HCT116 (cell line): ENCODE data around the gene PURA. TPM values are rescaled to one million over a fixed set of nuclear protein-coding genes. Genes with fewer than 3 reads are reported as not detected.

Experiments used
- ATAC-seq: fragments of 200-7000 bp; cut with Tn5 transposase; 2 replicates; pipeline ENCODE4 v1.9.1; 2020; ENCODE audit warnings: mild to moderate bottlenecking, moderate library complexity
- BruUV-seq: library from RNA; stranded (reverse); fragments of 400-500 nt; replicated peaks from 2 replicates; lab custom pipeline; 2021; lab: Mats Ljungman, UMichigan
- CTCF ChIA-PET: fragments of 300-600 bp; sonication (Branson Sonifier 250); formaldehyde crosslinking; loops from one replicate; lab custom pipeline; 2021; ENCODE audit warnings: antibody characterized with exemption; lab: Charles Lee
- POLR2A ChIA-PET: fragments of 300-600, 350-600 bp; sonication (Branson Sonifier 250); formaldehyde crosslinking; loops from one replicate; lab custom pipeline; 2021; ENCODE audit warnings: antibody characterized with exemption; lab: Charles Lee
- RAD21 ChIA-PET, 2 experiments: fragments of 300-600 bp; sonication (Branson Sonifier 250); formaldehyde crosslinking; loops; one replicate each; lab custom pipeline; 2023; ENCODE audit warnings: low total read pairs in 2 of 2; ENCODE audit not compliant: uncharacterized antibody in 2 of 2, unreplicated experiment in 2 of 2, low non-redundant PET in 1 of 2; lab: Charles Lee
- DNase-seq: peaks from one replicate; pipeline ENCODE4 v3.0.0-alpha.2; 2010; ENCODE audit warnings: low read depth, low spot score
- H2AFZ ChIP-seq: fragments of 200-600 bp; shearing (Covaris generic), sonication (generic); 2 replicates; pipeline ENCODE4 v1.6.1; 2017; ENCODE audit warnings: low read depth, mixed run types, mixed read lengths, antibody characterized with exemption, low read length; ENCODE audit not compliant: poor library complexity, severe bottlenecking
- H3K27ac ChIP-seq: 2 replicates; pipeline ENCODE4 v1.5.1; 2012; ENCODE audit warnings: low read depth, low read length
- H3K27me3 ChIP-seq: fragments of 200-600 bp; sonication (generic); 2 replicates; pipeline ENCODE4 v1.6.1; 2016; ENCODE audit warnings: mixed run types, low read length, mixed read lengths; ENCODE audit not compliant: insufficient read depth
- H3K36me3 ChIP-seq, 2 experiments: fragments of 200-500 bp in 1 of 2; fragments of 200-600 bp in 1 of 2; sonication (Bioruptor generic) in 1 of 2; sonication (generic) in 1 of 2; 2 replicates each; pipeline versions ENCODE4 v1.5.1 to v1.6.1; 2014 to 2016; ENCODE audit warnings: low read length in 2 of 2, inconsistent platforms in 1 of 2, mixed read lengths in 1 of 2, mixed run types in 1 of 2; ENCODE audit not compliant: insufficient read depth in 2 of 2, control insufficient read depth in 1 of 2
- H3K4me1 ChIP-seq, 2 experiments: fragments of 200-600 bp in 1 of 2; sonication (generic) in 1 of 2; 2 replicates each; pipeline versions ENCODE4 v1.5.1 to v1.6.1; 2012 to 2017; ENCODE audit warnings: low read length in 2 of 2, inconsistent platforms in 1 of 2, mild to moderate bottlenecking in 1 of 2, mixed read lengths in 1 of 2, mixed run types in 1 of 2, moderate library complexity in 1 of 2; ENCODE audit not compliant: insufficient read depth in 2 of 2, control insufficient read depth in 1 of 2
- H3K4me2 ChIP-seq: fragments of 200-600 bp; sonication (generic); 2 replicates; pipeline ENCODE4 v1.6.1; 2017; ENCODE audit warnings: mixed run types, low read length, mixed read lengths
- H3K4me3 ChIP-seq, 2 experiments: fragments of 200-600 bp in 1 of 2; sonication (generic) in 1 of 2; replicated peaks in 1 of 2; 2 replicates each; pipeline ENCODE4 v1.5.1; 2011 to 2016; ENCODE audit warnings: low read length in 2 of 2, control low read depth in 1 of 2, low read depth in 1 of 2, mild to moderate bottlenecking in 1 of 2, mixed read lengths in 1 of 2, mixed run types in 1 of 2
- H3K79me2 ChIP-seq: fragments of 200-600 bp; sonication (generic); 2 replicates; pipeline ENCODE4 v1.6.1; 2017; ENCODE audit warnings: mild to moderate bottlenecking, mixed run types, low read length, moderate library complexity, mixed read lengths; ENCODE audit not compliant: insufficient read depth
- H3K9ac ChIP-seq: fragments of 200-600 bp; sonication (generic); 2 replicates; pipeline ENCODE4 v1.6.1; 2016; ENCODE audit warnings: low read length, mixed read lengths
- H3K9me2 ChIP-seq: fragments of 200-600 bp; sonication (generic), shearing (Covaris generic); 2 replicates; pipeline ENCODE4 v1.6.1; 2017; ENCODE audit warnings: mixed run types, mild to moderate bottlenecking, moderate library complexity; ENCODE audit not compliant: insufficient read depth
- H3K9me3 ChIP-seq, 2 experiments: fragments of 200-500 bp in 1 of 2; fragments of 200-600 bp in 1 of 2; sonication (Bioruptor generic) in 1 of 2; sonication (generic) in 1 of 2; 2 replicates each; pipeline ENCODE4 v1.6.1; 2014 to 2017; ENCODE audit warnings: low read length in 2 of 2, mixed read lengths in 2 of 2, inconsistent platforms in 1 of 2, low read depth in 1 of 2, mild to moderate bottlenecking in 1 of 2, mixed run types in 1 of 2, moderate library complexity in 1 of 2; ENCODE audit not compliant: control insufficient read depth in 1 of 2, insufficient read depth in 1 of 2
- H4K20me1 ChIP-seq: fragments of 200-600 bp; sonication (generic), shearing (Covaris generic); 2 replicates; pipeline ENCODE4 v1.6.1; 2017; ENCODE audit warnings: mixed run types, mild to moderate bottlenecking, moderate library complexity; ENCODE audit not compliant: insufficient read depth
- CEBPB ChIP-seq: IDR thresholded peaks from 2 replicates; pipeline ENCODE4 v1.6.1; 2012; ENCODE audit warnings: low read depth
- EGR1 ChIP-seq: IDR thresholded peaks from 2 replicates; pipeline ENCODE4 v1.6.1; 2012; ENCODE audit warnings: low read depth
- FOSL1 ChIP-seq: IDR thresholded peaks from 2 replicates; pipeline ENCODE4 v1.6.1; 2012; ENCODE audit warnings: low read depth
- JUND ChIP-seq: IDR thresholded peaks from 2 replicates; pipeline ENCODE4 v1.6.1; 2012
- MAX ChIP-seq: IDR thresholded peaks from 2 replicates; pipeline ENCODE4 v1.6.1; 2012
- POLR2AphosphoS5 ChIP-seq: IDR thresholded peaks from 2 replicates; pipeline ENCODE4 v1.6.1; 2011; ENCODE audit warnings: mild to moderate bottlenecking, low read depth, low read length, moderate library complexity
- SP1 ChIP-seq: IDR thresholded peaks from 2 replicates; pipeline ENCODE4 v1.6.1; 2012; ENCODE audit warnings: low read depth
- SRF ChIP-seq: IDR thresholded peaks from 2 replicates; pipeline ENCODE4 v1.6.1; 2012; ENCODE audit warnings: low read depth
- intact Hi-C: fragments of 100-400 bp; cut with micrococcal nuclease; formaldehyde crosslinking; loops from 2 replicates; pipeline ENCODE4 v1.10.0; 2022
- total RNA-seq: library from RNA; stranded (reverse); gene quantifications from one replicate; pipeline ENCODE4 v1.2.1, GENCODE V29; 2021; ENCODE audit not compliant: unreplicated experiment
- TF ChIP-seq, protein P1 (sequence below): IDR thresholded peaks from 2 replicates; pipeline ENCODE4 v1.6.1; 2011; ENCODE audit warnings: mild to moderate bottlenecking, low read length, moderate library complexity; ENCODE audit not compliant: insufficient replicate concordance; ENCODE audit errors: extremely low read depth
- TF ChIP-seq, protein P2 (sequence below): IDR thresholded peaks from 2 replicates; pipeline ENCODE4 v1.6.1; 2012

The PURA gene
- total RNA-seq, 1 experiment from 2014 or later, result 15.2 TPM

- Histone ChIP-seq H3K27ac (no peak overlapping the region), H3K9ac (no peak overlapping the region), H3K36me3 (no peaks in the 10 kb centered on the region), H3K9me2 (no peaks in the 10 kb centered on the region), H2AFZ (no peak overlapping the region), H3K4me3 (no peak overlapping the region), H4K20me1 (no peaks in the 10 kb centered on the region), H3K4me2 (no peak overlapping the region), H3K4me1 (peaks cover 2 to 5% of the 10 kb centered on the region in 2 experiments; a peak in 3 of 4 replicates), H3K79me2 (no peaks in the 10 kb centered on the region; the same call in 1 of the 2 replicates), H3K27me3 (no peaks in the 10 kb centered on the region), H3K9me3 (no peaks in the 10 kb centered on the region)
- DNase-seq (no peak), ATAC-seq (no peak)
- ChIA-PET RAD21 (no interaction called here), POLR2A (no interaction called here), CTCF (no interaction called here)
- no peak for TF ChIP-seq POLR2AphosphoS5
- TF ChIP-seq, protein P1, sequence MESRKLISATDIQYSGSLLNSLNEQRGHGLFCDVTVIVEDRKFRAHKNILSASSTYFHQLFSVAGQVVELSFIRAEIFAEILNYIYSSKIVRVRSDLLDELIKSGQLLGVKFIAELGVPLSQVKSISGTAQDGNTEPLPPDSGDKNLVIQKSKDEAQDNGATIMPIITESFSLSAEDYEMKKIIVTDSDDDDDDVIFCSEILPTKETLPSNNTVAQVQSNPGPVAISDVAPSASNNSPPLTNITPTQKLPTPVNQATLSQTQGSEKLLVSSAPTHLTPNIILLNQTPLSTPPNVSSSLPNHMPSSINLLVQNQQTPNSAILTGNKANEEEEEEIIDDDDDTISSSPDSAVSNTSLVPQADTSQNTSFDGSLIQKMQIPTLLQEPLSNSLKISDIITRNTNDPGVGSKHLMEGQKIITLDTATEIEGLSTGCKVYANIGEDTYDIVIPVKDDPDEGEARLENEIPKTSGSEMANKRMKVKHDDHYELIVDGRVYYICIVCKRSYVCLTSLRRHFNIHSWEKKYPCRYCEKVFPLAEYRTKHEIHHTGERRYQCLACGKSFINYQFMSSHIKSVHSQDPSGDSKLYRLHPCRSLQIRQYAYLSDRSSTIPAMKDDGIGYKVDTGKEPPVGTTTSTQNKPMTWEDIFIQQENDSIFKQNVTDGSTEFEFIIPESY, result no peak
- TF ChIP-seq SRF, result no peak
- no peak for TF ChIP-seq CEBPB
- TF ChIP-seq SP1, result no peak
- TF ChIP-seq JUND, result no peak
- TF ChIP-seq, protein P2, sequence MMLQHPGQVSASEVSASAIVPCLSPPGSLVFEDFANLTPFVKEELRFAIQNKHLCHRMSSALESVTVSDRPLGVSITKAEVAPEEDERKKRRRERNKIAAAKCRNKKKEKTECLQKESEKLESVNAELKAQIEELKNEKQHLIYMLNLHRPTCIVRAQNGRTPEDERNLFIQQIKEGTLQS, result no peak
- no peak for TF ChIP-seq MAX
- no peak for TF ChIP-seq EGR1
- TF ChIP-seq FOSL1, result no peak
- BruUV-seq, result no TSS peak
- intact Hi-C loops, result no loop called here
Measured at GRCh38 chr5:140140435-140140834, 26.5 kb downstream of the PURA start.
